ENCODE data around the gene TMEM14A.
A peak's percentile ranks its signal among the peaks of the same experiment; 100 is the strongest.

The TMEM14A gene

GRCh38 chr6:52724042-52724405, 53.1 kb downstream of the TMEM14A start:
- Histone ChIP-seq H3K27ac (ENCODE audit: low read depth, low read length) (peak overlapping the region; percentile 35; the same call in 1 of the 2 replicates), H3K27me3 (ENCODE audit: insufficient read depth, low read length) (no peaks in the 10 kb centered on the region), H3K4me1 (ENCODE audit: control insufficient read depth, insufficient read depth, low read length, unreplicated experiment) (peaks cover 20% of the 10 kb centered on the region), H2AFZ (ENCODE audit: low read length, unreplicated experiment) (no peak overlapping the region), H3K79me2 (ENCODE audit: control insufficient read depth, insufficient read depth, low read length, unreplicated experiment) (no peaks in the 10 kb centered on the region), H3K36me3 (ENCODE audit: insufficient read depth, low read length) (no peaks in the 10 kb centered on the region), H3K4me3 (ENCODE audit: low read depth, low read length) (no peak overlapping the region)

- Histone ChIP-seq H3K36me3 (ENCODE audit: insufficient read depth, low read length) (no peaks in the 10 kb centered on the region), H2AFZ (ENCODE audit: low read length, unreplicated experiment) (peak overlapping the region; percentile 28), H3K79me2 (ENCODE audit: control insufficient read depth, insufficient read depth, low read length, unreplicated experiment) (no peaks in the 10 kb centered on the region), H3K4me3 (ENCODE audit: low read depth, low read length) (no peak overlapping the region), H3K4me1 (ENCODE audit: control insufficient read depth, insufficient read depth, low read length, unreplicated experiment) (peaks cover 20% of the 10 kb centered on the region), H3K27ac (ENCODE audit: low read depth, low read length) (peak overlapping the region; percentile 35; the same call in 1 of the 2 replicates), H3K27me3 (ENCODE audit: insufficient read depth, low read length) (no peaks in the 10 kb centered on the region)
These were observed 53.7 kb downstream of the TMEM14A start for GRCh38 chr6:52724406-52725121.

DNA sequence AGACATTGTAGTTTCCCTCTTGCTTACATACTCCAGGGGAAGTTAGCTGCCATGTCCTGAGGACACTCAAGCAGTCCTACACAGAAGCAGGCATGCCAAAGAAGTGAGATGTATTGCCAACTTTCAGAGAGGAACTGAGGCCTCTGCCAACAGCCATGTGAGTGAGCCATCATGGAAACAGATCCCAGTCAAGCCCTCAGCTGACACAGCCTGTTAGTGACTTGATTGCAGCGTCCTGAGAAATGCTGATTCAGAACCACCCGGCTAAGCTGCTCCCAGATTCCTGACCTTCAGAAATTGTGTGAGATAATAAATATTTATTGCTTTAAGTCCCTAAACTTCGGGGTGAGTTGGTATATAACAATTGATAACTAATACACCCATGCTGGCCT, 54.2 kb downstream of the TMEM14A start:
- H3K79me2 ChIP-seq (ENCODE audit: control insufficient read depth, insufficient read depth, low read length, unreplicated experiment): no peaks in the 10 kb centered on the region
- peak overlapping the region; percentile 28 for H2AFZ ChIP-seq (ENCODE audit: low read length, unreplicated experiment)

GRCh38 chr6:52725535-52726192, 54.8 kb downstream of the TMEM14A start:
- Histone ChIP-seq H3K27ac (ENCODE audit: low read depth, low read length) (peak overlapping the region; percentile 35), H3K36me3 (ENCODE audit: insufficient read depth, low read length) (no peaks in the 10 kb centered on the region), H3K79me2 (ENCODE audit: control insufficient read depth, insufficient read depth, low read length, unreplicated experiment) (no peaks in the 10 kb centered on the region), H3K4me3 (ENCODE audit: low read depth, low read length) (no peak overlapping the region), H3K4me1 (ENCODE audit: control insufficient read depth, insufficient read depth, low read length, unreplicated experiment) (peaks cover 20% of the 10 kb centered on the region), H3K27me3 (ENCODE audit: insufficient read depth, low read length) (no peaks in the 10 kb centered on the region), H2AFZ (ENCODE audit: low read length, unreplicated experiment) (peak overlapping the region; percentile 28)

More for the DNA sequence above, 54.2 kb downstream of the TMEM14A start:
- peak overlapping the region; percentile 35 for H3K27ac ChIP-seq (ENCODE audit: low read depth, low read length)
- H3K4me3 ChIP-seq (ENCODE audit: low read depth, low read length): no peak overlapping the region
- H3K36me3 ChIP-seq (ENCODE audit: insufficient read depth, low read length): no peaks in the 10 kb centered on the region
- H3K27me3 ChIP-seq (ENCODE audit: insufficient read depth, low read length): no peaks in the 10 kb centered on the region
- H3K4me1 ChIP-seq (ENCODE audit: control insufficient read depth, insufficient read depth, low read length, unreplicated experiment): peaks cover 20% of the 10 kb centered on the region

- Histone ChIP-seq H2AFZ (ENCODE audit: low read length, unreplicated experiment) (no peak overlapping the region), H3K79me2 (ENCODE audit: control insufficient read depth, insufficient read depth, low read length, unreplicated experiment) (no peaks in the 10 kb centered on the region), H3K4me3 (ENCODE audit: low read depth, low read length) (no peak overlapping the region), H3K27ac (ENCODE audit: low read depth, low read length) (no peak overlapping the region), H3K27me3 (ENCODE audit: insufficient read depth, low read length) (no peaks in the 10 kb centered on the region), H3K36me3 (ENCODE audit: insufficient read depth, low read length) (no peaks in the 10 kb centered on the region), H3K4me1 (ENCODE audit: control insufficient read depth, insufficient read depth, low read length, unreplicated experiment) (peaks cover 20% of the 10 kb centered on the region)
These were observed 55.3 kb downstream of the TMEM14A start for GRCh38 chr6:52726193-52726542.

DNA sequence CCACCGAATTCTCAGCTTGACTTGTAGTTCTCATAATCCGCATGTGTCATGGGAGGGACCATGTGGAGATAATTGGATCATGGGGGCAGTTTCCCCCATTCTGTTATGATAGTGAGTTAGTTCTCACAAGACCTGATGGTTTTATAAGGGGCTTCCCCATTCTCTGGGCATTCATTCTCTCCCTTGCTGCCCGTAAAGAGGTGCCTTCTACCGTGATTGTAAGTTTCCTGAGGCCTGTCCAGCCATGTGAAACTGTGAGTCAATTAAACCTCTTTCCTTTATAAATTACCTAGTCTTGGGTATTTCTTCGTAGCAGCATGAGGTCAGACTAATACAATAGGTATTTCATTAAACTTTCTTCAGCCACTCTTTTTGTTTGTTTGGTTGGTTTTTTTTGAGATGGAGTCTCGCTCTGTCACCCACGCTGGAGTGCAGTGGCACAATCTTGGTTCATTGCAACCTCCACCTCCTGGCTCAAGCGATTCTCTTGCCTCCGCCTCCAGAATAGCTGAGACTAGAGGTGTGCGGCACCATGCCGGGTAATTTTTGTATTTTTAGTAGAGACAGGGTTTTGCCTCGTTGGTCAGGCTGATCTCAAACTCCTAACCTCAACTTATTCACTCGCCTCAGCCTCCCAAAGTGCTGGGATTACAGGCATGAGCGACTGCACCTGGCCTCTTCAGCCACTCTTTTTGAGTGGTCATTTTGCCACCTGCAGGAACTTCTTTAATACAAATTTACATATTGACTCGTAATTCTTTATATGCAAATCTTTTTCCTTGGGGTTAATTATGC, 56.0 kb downstream of the TMEM14A start:
- Histone ChIP-seq H3K4me3 (ENCODE audit: low read depth, low read length) (no peak overlapping the region), H3K36me3 (ENCODE audit: insufficient read depth, low read length) (no peaks in the 10 kb centered on the region), H3K27ac (ENCODE audit: low read depth, low read length) (no peak overlapping the region), H3K27me3 (ENCODE audit: insufficient read depth, low read length) (no peaks in the 10 kb centered on the region), H3K79me2 (ENCODE audit: control insufficient read depth, insufficient read depth, low read length, unreplicated experiment) (no peaks in the 10 kb centered on the region), H3K4me1 (ENCODE audit: control insufficient read depth, insufficient read depth, low read length, unreplicated experiment) (peaks cover 20% of the 10 kb centered on the region), H2AFZ (ENCODE audit: low read length, unreplicated experiment) (no peak overlapping the region)

DNA sequence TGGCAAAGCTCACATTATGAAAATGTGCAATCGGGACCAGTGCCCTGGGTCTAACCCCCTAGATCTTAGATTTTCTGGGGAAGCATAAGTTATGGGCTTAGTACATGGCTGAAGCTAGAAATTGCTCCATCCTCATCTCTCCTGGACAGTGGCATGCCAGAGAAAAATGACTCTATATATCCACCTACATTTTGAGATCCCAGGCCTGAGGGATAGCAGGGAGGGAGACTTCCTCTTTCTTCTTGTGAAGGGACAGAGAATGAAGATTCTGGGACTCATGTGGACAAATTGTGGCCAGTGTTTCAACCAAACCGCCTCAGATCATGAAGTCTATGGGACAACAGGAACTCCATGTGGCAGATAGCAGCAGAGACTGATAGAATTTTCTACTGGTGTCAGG, 57.0 kb downstream of the TMEM14A start:
- Histone ChIP-seq H3K27ac (ENCODE audit: low read depth, low read length) (no peak overlapping the region), H3K79me2 (ENCODE audit: control insufficient read depth, insufficient read depth, low read length, unreplicated experiment) (no peaks in the 10 kb centered on the region), H3K4me3 (ENCODE audit: low read depth, low read length) (no peak overlapping the region), H2AFZ (ENCODE audit: low read length, unreplicated experiment) (no peak overlapping the region), H3K36me3 (ENCODE audit: insufficient read depth, low read length) (no peaks in the 10 kb centered on the region), H3K4me1 (ENCODE audit: control insufficient read depth, insufficient read depth, low read length, unreplicated experiment) (peaks cover 20% of the 10 kb centered on the region), H3K27me3 (ENCODE audit: insufficient read depth, low read length) (no peaks in the 10 kb centered on the region)

DNA sequence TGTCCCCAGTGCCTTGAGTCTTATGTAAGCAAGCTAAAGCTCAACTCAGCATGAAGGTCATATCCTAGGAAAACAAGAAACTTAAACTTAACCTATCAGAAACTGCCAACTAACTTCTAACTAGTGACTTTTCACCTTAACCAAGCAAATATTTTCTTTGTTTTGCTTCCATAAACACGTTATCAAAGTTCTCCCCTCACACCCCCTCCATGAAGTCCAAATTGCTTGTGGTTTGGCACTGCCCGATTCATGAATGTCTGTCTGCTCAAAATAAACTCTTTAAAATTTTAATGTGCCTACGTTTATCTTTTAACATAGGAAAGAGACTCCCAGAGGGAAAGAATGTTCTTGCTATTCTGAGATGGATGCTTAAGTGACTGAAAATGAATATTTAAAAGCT, 57.5 kb downstream of the TMEM14A start:
- Histone ChIP-seq H3K36me3 (ENCODE audit: insufficient read depth, low read length) (no peaks in the 10 kb centered on the region), H3K4me1 (ENCODE audit: control insufficient read depth, insufficient read depth, low read length, unreplicated experiment) (peaks cover 20% of the 10 kb centered on the region), H3K27me3 (ENCODE audit: insufficient read depth, low read length) (no peaks in the 10 kb centered on the region), H3K4me3 (ENCODE audit: low read depth, low read length) (no peak overlapping the region), H3K27ac (ENCODE audit: low read depth, low read length) (no peak overlapping the region), H2AFZ (ENCODE audit: low read length, unreplicated experiment) (no peak overlapping the region), H3K79me2 (ENCODE audit: control insufficient read depth, insufficient read depth, low read length, unreplicated experiment) (no peaks in the 10 kb centered on the region)

- Histone ChIP-seq H3K4me1 (ENCODE audit: control insufficient read depth, insufficient read depth, low read length, unreplicated experiment) (peaks cover 15% of the 10 kb centered on the region), H3K79me2 (ENCODE audit: control insufficient read depth, insufficient read depth, low read length, unreplicated experiment) (no peaks in the 10 kb centered on the region), H2AFZ (ENCODE audit: low read length, unreplicated experiment) (no peak overlapping the region), H3K27ac (ENCODE audit: low read depth, low read length) (no peak overlapping the region), H3K36me3 (ENCODE audit: insufficient read depth, low read length) (no peaks in the 10 kb centered on the region), H3K4me3 (ENCODE audit: low read depth, low read length) (no peak overlapping the region), H3K27me3 (ENCODE audit: insufficient read depth, low read length) (no peaks in the 10 kb centered on the region)
These were observed 58.7 kb downstream of the TMEM14A start for GRCh38 chr6:52729576-52729975.

DNA sequence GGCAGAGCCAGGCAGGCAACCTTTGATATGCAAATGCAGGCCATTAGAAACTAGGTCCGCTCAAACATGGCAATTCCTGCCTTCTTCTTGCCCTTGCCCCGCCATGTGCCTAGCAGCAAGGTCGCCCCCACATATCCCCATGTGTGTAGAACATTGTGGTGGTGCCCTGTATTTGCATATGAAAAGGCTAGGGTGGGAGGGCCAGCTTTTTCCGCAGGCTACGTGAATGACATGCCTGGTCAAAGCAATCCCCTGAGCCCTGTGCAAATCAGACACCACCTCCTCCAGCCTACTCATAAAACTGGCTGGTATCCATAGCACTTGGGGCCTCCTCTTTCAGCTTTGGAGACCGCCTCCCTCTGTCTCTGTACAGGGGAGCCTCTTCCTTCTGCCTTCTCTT, 60.8 kb downstream of the TMEM14A start:
- H3K79me2 ChIP-seq (ENCODE audit: control insufficient read depth, insufficient read depth, low read length, unreplicated experiment): no peaks in the 10 kb centered on the region
- H3K4me1 ChIP-seq (ENCODE audit: control insufficient read depth, insufficient read depth, low read length, unreplicated experiment): no peaks in the 10 kb centered on the region
- H3K27ac ChIP-seq (ENCODE audit: low read depth, low read length): no peak overlapping the region
- H3K27me3 ChIP-seq (ENCODE audit: insufficient read depth, low read length): peaks cover 12% of the 10 kb centered on the region
- H3K36me3 ChIP-seq (ENCODE audit: insufficient read depth, low read length): no peaks in the 10 kb centered on the region
- no peak overlapping the region for H2AFZ ChIP-seq (ENCODE audit: low read length, unreplicated experiment)
- no peak overlapping the region for H3K4me3 ChIP-seq (ENCODE audit: low read depth, low read length)

All from ACC112 (cell line).